A549 (cell line): ENCODE results near the gene SEC22A. TPM values are rescaled to one million over a fixed set of nuclear protein-coding genes. Genes with fewer than 3 reads are reported as not detected.

Experiments used
- ATAC-seq, 2 experiments: fragments of 200-7000 bp in 1 of 2; fragments of >200 bp in 1 of 2; cut with Nextera tagmentation in 1 of 2; cut with Tn5 transposase in 1 of 2; 3 replicates each; pipeline versions ENCODE4 v1.8.0 to v1.9.1; 2018 to 2020; ENCODE audit warnings: mild to moderate bottlenecking in 1 of 2, moderate library complexity in 1 of 2
- CTCF ChIA-PET: fragments of 300-600 bp; sonication (Branson Sonifier 250); formaldehyde crosslinking; extraction: SDS; loops from one replicate; lab custom pipeline; 2021; ENCODE audit warnings: antibody characterized with exemption, inconsistent platforms; lab: Yijun Ruan, JAX
- POLR2A ChIA-PET: fragments of 350-600 bp; formaldehyde crosslinking; extraction: SDS; loops from one replicate; lab custom pipeline; 2021; ENCODE audit warnings: antibody characterized with exemption, inconsistent platforms; lab: Yijun Ruan, JAX
- DNase-seq, 2 experiments: peaks; one replicate each; pipeline versions ENCODE4 v3.0.0 to v3.0.0-alpha.2; 2011 to 2016; ENCODE audit warnings: low read depth in 1 of 2, low spot score in 1 of 2
- FAIRE-seq: peaks from 2 replicates; lab custom pipeline; 2011; peaks lifted over from hg19 to GRCh38; lab: Jason Lieb, UNC
- H3K27ac ChIP-seq, 2 experiments: fragments of >200 bp; sonication (Bioruptor Twin); formaldehyde crosslinking; 3 replicates each; pipeline ENCODE4 v1.5.1; 2016 to 2017
- H3K4me1 ChIP-seq: fragments of >200 bp; sonication (Bioruptor Twin); formaldehyde crosslinking; 3 replicates; pipeline ENCODE4 v1.6.1; 2016
- H3K4me2 ChIP-seq: fragments of >200 bp; sonication (Bioruptor Twin); formaldehyde crosslinking; 3 replicates; pipeline ENCODE4 v1.6.1; 2016
- H3K4me3 ChIP-seq: fragments of >200 bp; sonication (Bioruptor Twin); formaldehyde crosslinking; 3 replicates; pipeline ENCODE4 v1.5.1; 2016
- H3K9me3 ChIP-seq: fragments of >200 bp; sonication (Bioruptor Twin); formaldehyde crosslinking; 3 replicates; pipeline ENCODE4 v1.6.1; 2016
- CBX2 ChIP-seq: fragments of 200-600 bp; sonication (generic); IDR thresholded peaks from 2 replicates; pipeline ENCODE4 v1.6.1; 2016; ENCODE audit warnings: low read depth, mild to moderate bottlenecking, borderline replicate concordance
- EHMT2 ChIP-seq: fragments of 200-600 bp; sonication (generic); IDR thresholded peaks from 2 replicates; pipeline ENCODE4 v1.6.1; 2016; ENCODE audit warnings: antibody characterized with exemption, low read depth, mild to moderate bottlenecking, moderate library complexity
- GATA3 ChIP-seq: IDR thresholded peaks from 2 replicates; pipeline ENCODE4 v1.6.1; 2012; ENCODE audit warnings: borderline replicate concordance
- JUNB ChIP-seq: fragments of >200 bp; sonication (Bioruptor Twin); formaldehyde crosslinking; IDR thresholded peaks from 2 replicates; pipeline ENCODE4 v1.6.1; 2016
- NPAS2 ChIP-seq: fragments of 250-450 bp; sonication (Bioruptor Pico); IDR thresholded peaks from 2 replicates; pipeline ENCODE4 v1.8.0; 2022; ENCODE audit warnings: mild to moderate bottlenecking, moderate library complexity, borderline replicate concordance
- NR3C1 ChIP-seq: fragments of >200 bp; sonication (Bioruptor Twin); formaldehyde crosslinking; IDR thresholded peaks from 3 replicates; pipeline ENCODE4 v1.6.1; 2017
- PHF8 ChIP-seq: fragments of 200-600 bp; sonication (generic); IDR thresholded peaks from 2 replicates; pipeline ENCODE4 v1.6.1; 2016; ENCODE audit warnings: low read depth, mild to moderate bottlenecking, antibody characterized with exemption, moderate library complexity, borderline replicate concordance
- POLR2A ChIP-seq: IDR thresholded peaks from 2 replicates; pipeline ENCODE4 v1.6.1; 2012; ENCODE audit warnings: mild to moderate bottlenecking, low read length
- RCOR1 ChIP-seq: fragments of 150-350 bp; IDR thresholded peaks from 2 replicates; pipeline ENCODE4 v1.6.1; 2014; ENCODE audit warnings: antibody characterized with exemption, low read length, low read depth
- RFX5 ChIP-seq: fragments of 450-650 bp; IDR thresholded peaks from 2 replicates; pipeline ENCODE4 v1.7.1; 2014; ENCODE audit warnings: antibody characterized with exemption, mild to moderate bottlenecking, moderate library complexity
- TFCP2L1 ChIP-seq: fragments of 250-450 bp; sonication (Bioruptor Pico); IDR thresholded peaks from 2 replicates; pipeline ENCODE4 v1.5.0; 2021; ENCODE audit warnings: mild to moderate bottlenecking
- TP53 ChIP-seq: fragments of 250-450 bp; sonication (Bioruptor Pico); IDR thresholded peaks from 2 replicates; pipeline ENCODE4 v1.5.0; 2021; ENCODE audit warnings: mild to moderate bottlenecking, moderate library complexity
- ZNF302 ChIP-seq: fragments of 250-450 bp; sonication (Bioruptor Pico); IDR thresholded peaks from 2 replicates; pipeline ENCODE4 v1.9.0; 2021; ENCODE audit warnings: inconsistent platforms, mild to moderate bottlenecking, moderate library complexity
- WGBS: methylation state at CpG from one replicate; pipeline ENCODE4 v1.1.6; 2017; ENCODE audit errors: missing lambda C conversion rate; 5-methylcytosine and 5-hydroxymethylcytosine counted together
- polyA plus RNA-seq, 4 experiments: library from polyadenylated mRNA; depleted of rRNA in 3 of 4; stranded (reverse); fragments of >200 nt; fragmentation: RNase III in 1 of 4; extraction: RNeasy Plus Mini Kit Qiagen cat#74134 plus additional on column Dnase treatment in 1 of 4; gene quantifications; 2 replicates in 3 of 4; 3 replicates in 1 of 4; pipeline ENCODE4 v1.2.3, GENCODE V29; 2011 to 2017
- TF ChIP-seq, protein P1 (sequence below): fragments of 150-350 bp; IDR thresholded peaks from 2 replicates; pipeline ENCODE4 v1.6.1; 2014; ENCODE audit warnings: low read depth, mild to moderate bottlenecking, low read length
- TF ChIP-seq, protein P2 (sequence below): fragments of 250-450 bp; sonication (Bioruptor Pico); IDR thresholded peaks from 2 replicates; pipeline ENCODE4 v1.5.0; 2021; ENCODE audit warnings: mild to moderate bottlenecking, moderate library complexity, borderline replicate concordance
- TF ChIP-seq, protein P3 (sequence below): fragments of >200 bp; sonication (Bioruptor Twin); formaldehyde crosslinking; IDR thresholded peaks from 3 replicates; pipeline ENCODE4 v1.6.1; 2016
- TF ChIP-seq, protein P4 (sequence below): IDR thresholded peaks from 2 replicates; pipeline ENCODE4 v1.6.1; 2012
- TF ChIP-seq, protein P5 (sequence below): fragments of 200-600 bp; sonication (generic); IDR thresholded peaks from 2 replicates; pipeline ENCODE4 v1.6.1; 2016; ENCODE audit warnings: antibody characterized with exemption, mild to moderate bottlenecking, moderate library complexity
- TF ChIP-seq, protein P6 (sequence below): IDR thresholded peaks from 2 replicates; pipeline ENCODE4 v1.6.1; 2012

Gene SEC22A
- polyA plus RNA-seq, 2 of the 4 experiments (the other 2 are of a cell fraction) = 23.5 to 29.9 TPM

DNA sequence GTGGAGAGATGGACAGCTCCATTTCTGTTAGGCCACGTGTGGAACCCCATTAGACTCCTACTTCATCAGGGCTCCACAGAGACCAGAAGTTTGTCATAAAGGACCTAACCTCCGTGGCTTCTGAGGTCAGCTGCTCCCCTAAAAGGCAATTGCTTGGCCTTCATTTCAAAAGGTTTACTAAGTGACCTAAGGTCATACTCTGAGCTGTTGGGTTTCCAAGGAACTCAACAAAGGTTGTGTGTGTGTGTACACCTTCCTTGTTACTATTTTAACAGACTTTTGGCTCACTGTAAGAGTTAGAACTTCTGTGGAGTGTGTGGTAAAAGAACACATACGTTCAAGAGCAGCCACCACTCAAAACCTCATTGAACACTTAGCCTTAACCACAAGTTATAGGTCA, 73.9 kb downstream of the SEC22A start:
- no peak for ATAC-seq
- CTCF ChIA-PET = interaction anchor here (0.7 to 1.4 kb wide), 3 partner anchors 10 to 54 kb away, joined by 3 to 5 read pairs (median 4); no protein-coding TSS in a partner anchor
- H3K4me2 ChIP-seq = no peak overlapping the region
- FAIRE-seq = no peak
- 87% methylated on average over 3 of the region's 3 CpGs for WGBS
- H3K27ac ChIP-seq = no peak overlapping the region
- peaks cover 20% of the 10 kb centered on the region for H3K4me1 ChIP-seq
- H3K9me3 ChIP-seq = no peaks in the 10 kb centered on the region; the same call in 2 of the 3 replicates
- H3K4me3 ChIP-seq = no peak overlapping the region
- POLR2A ChIA-PET = no interaction called here
- TF ChIP-seq, protein P1, sequence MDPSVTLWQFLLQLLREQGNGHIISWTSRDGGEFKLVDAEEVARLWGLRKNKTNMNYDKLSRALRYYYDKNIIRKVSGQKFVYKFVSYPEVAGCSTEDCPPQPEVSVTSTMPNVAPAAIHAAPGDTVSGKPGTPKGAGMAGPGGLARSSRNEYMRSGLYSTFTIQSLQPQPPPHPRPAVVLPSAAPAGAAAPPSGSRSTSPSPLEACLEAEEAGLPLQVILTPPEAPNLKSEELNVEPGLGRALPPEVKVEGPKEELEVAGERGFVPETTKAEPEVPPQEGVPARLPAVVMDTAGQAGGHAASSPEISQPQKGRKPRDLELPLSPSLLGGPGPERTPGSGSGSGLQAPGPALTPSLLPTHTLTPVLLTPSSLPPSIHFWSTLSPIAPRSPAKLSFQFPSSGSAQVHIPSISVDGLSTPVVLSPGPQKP = no peak
- TF ChIP-seq CBX2 = no peak
- TF ChIP-seq TP53 (CRISPR knock-in tag) = no peak
- TF ChIP-seq NPAS2 = no peak
- TF ChIP-seq, protein P2, sequence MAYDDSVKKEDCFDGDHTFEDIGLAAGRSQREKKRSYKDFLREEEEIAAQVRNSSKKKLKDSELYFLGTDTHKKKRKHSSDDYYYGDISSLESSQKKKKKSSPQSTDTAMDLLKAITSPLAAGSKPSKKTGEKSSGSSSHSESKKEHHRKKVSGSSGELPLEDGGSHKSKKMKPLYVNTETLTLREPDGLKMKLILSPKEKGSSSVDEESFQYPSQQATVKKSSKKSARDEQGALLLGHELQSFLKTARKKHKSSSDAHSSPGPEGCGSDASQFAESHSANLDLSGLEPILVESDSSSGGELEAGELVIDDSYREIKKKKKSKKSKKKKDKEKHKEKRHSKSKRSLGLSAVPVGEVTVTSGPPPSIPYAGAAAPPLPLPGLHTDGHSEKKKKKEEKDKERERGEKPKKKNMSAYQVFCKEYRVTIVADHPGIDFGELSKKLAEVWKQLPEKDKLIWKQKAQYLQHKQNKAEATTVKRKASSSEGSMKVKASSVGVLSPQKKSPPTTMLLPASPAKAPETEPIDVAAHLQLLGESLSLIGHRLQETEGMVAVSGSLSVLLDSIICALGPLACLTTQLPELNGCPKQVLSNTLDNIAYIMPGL (CRISPR knock-in tag) = no peak
- TF ChIP-seq EHMT2 = no peak
- TF ChIP-seq GATA3 = no peak
- TF ChIP-seq, protein P3, sequence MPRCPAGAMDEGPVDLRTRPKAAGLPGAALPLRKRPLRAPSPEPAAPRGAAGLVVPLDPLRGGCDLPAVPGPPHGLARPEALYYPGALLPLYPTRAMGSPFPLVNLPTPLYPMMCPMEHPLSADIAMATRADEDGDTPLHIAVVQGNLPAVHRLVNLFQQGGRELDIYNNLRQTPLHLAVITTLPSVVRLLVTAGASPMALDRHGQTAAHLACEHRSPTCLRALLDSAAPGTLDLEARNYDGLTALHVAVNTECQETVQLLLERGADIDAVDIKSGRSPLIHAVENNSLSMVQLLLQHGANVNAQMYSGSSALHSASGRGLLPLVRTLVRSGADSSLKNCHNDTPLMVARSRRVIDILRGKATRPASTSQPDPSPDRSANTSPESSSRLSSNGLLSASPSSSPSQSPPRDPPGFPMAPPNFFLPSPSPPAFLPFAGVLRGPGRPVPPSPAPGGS = no peak
- no peak for TF ChIP-seq ZNF302 (CRISPR knock-in tag)
- no peak for TF ChIP-seq TFCP2L1 (CRISPR knock-in tag)
- TF ChIP-seq JUNB = no peak
- TF ChIP-seq RFX5 = no peak
- no peak for TF ChIP-seq RCOR1
- TF ChIP-seq, protein P4, sequence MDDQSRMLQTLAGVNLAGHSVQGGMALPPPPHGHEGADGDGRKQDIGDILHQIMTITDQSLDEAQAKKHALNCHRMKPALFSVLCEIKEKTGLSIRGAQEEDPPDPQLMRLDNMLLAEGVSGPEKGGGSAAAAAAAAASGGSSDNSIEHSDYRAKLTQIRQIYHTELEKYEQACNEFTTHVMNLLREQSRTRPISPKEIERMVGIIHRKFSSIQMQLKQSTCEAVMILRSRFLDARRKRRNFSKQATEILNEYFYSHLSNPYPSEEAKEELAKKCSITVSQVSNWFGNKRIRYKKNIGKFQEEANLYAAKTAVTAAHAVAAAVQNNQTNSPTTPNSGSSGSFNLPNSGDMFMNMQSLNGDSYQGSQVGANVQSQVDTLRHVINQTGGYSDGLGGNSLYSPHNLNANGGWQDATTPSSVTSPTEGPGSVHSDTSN = no peak
- TF ChIP-seq, protein P5, sequence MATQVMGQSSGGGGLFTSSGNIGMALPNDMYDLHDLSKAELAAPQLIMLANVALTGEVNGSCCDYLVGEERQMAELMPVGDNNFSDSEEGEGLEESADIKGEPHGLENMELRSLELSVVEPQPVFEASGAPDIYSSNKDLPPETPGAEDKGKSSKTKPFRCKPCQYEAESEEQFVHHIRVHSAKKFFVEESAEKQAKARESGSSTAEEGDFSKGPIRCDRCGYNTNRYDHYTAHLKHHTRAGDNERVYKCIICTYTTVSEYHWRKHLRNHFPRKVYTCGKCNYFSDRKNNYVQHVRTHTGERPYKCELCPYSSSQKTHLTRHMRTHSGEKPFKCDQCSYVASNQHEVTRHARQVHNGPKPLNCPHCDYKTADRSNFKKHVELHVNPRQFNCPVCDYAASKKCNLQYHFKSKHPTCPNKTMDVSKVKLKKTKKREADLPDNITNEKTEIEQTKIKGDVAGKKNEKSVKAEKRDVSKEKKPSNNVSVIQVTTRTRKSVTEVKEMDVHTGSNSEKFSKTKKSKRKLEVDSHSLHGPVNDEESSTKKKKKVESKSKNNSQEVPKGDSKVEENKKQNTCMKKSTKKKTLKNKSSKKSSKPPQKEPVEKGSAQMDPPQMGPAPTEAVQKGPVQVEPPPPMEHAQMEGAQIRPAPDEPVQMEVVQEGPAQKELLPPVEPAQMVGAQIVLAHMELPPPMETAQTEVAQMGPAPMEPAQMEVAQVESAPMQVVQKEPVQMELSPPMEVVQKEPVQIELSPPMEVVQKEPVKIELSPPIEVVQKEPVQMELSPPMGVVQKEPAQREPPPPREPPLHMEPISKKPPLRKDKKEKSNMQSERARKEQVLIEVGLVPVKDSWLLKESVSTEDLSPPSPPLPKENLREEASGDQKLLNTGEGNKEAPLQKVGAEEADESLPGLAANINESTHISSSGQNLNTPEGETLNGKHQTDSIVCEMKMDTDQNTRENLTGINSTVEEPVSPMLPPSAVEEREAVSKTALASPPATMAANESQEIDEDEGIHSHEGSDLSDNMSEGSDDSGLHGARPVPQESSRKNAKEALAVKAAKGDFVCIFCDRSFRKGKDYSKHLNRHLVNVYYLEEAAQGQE = no peak
- TF ChIP-seq PHF8 = no peak
- TF ChIP-seq NR3C1 = no peak
- no peak for TF ChIP-seq POLR2A
- TF ChIP-seq, protein P6, sequence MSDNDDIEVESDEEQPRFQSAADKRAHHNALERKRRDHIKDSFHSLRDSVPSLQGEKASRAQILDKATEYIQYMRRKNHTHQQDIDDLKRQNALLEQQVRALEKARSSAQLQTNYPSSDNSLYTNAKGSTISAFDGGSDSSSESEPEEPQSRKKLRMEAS = no peak
- DNase-seq = no peak
